ENCODE data around the gene NEK9.
"Not testable (repeated sequence)": the region's sequence is repeated elsewhere in the genome, so short reads cannot be mapped to it uniquely, and the experiment has no call there.

The NEK9 gene

DNA sequence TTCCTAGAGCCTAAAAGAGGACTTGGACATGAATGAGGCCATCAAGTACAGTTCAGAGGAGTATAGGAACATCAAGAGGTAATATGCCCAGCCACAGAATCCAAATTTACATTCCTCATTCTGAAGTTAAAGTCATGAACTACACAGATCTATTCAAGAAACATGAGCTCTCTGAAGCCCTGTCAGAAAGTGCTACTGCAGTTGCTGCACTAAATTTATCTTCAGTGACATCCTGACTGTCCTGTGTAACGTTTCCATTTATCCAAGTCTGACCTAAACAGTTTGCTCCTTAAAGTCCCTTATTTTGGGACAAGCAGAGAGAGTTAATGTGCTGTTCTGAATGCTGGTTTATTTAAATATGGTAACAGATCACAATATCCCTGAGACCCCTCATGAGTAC is 28.2 kb downstream of the NEK9 start:
- no peak for DNase-seq

DNA sequence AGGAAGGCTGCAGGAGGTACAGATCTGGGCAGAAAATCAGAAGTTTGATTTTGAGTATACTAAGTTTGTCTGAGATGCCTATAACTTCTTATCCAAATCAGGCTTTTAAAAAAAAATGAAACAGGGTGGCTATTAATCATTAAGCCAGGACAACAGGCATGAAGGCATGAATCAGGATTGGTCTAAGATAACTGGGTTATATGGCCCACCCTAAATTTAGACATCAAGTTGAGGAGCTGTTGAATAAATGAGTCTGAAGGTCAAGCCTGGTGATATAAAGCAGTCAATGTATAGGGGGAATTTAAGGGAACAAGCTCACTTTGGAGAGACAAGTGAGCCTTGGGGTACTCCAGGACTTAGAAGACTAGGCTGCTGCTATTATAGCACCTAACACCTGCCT is 28.6 kb downstream of the NEK9 start:
- no peak for DNase-seq

GRCh38 chr14:75096959-75097358 is 29.9 kb downstream of the NEK9 start:
- DNase-seq, result no peak

DNA sequence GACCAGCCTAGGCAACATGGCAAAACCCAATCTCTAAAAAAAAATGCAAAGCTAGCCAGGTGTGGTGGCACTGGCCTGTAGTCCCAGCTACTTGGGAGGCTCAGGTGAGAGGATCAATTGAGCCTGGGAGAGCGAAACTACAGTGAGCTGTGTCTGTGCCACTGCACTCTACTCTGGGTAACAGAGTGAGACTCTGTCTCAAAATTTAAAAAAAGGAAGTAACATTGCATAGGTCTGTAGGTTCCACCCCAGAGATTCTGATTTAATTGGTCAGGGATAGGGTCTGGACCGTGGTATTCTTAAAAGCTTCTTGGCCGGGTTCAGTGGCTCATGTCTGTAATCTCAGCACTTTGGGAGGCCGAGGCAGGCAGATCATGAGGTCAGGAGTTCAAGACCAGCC is 31.2 kb downstream of the NEK9 start:
- DNase-seq, result no peak

DNA sequence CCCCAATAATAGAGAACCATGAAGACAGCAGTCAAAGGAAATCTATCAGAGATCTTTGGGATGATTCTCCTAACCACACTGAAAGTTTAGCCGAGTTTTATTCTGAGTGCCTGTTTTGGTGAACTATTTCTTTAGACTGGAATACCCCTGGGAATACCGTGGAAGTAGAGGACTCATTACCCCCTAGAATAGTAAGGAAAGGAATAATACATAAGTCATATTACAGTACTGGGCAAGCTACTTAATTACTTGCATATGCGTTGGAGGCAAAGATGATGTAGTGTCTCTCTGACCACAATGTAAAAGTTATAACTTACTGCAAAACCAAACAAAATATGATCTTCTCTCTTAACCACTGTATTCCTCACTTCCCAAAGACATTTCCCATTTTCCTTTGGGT is 32.0 kb downstream of the NEK9 start:
- no peak for DNase-seq

DNA sequence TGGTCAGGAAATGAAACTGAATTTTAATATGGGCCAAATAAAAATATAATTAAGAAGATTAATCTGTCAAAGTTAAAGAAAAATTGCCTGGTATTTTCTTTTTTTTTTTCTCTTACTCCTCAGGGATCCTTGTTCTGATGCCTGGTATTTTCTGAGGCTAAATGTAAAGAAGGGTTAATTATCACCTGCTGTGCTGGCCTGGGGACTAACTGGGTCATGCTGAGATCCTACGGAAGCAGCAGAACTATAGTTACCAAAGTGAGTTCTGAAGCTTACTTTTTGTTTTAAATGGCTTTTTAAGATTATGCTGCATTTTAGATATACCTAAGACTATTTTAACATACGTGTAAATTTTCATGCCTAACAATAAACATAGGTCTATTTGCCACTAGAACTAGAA is 34.1 kb downstream of the NEK9 start:
- DNase-seq, result no peak

DNA sequence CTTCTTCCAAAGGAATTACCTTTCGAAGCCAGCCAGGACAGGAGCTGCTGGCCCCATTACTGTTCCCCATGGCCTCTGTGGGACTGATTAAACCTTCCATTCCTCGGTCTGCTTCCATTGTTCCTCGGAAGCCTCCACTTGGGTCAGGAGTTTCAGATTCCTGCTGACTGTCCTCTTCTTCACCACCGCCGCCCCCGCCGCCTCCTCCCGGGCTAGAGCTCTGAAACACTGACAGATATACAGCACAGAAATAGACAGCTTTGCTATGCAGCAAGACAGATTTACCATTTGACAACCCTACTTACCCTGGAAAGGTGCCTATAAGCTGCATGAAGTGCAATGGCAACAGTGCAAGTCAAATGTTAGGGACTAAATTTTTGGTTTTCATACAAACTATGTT is 35.6 kb downstream of the NEK9 start:
- no peak for DNase-seq

- DNase-seq, result no peak
Observed at GRCh38 chr14:75090353-75090752, 36.5 kb downstream of the NEK9 start.

- peak; percentile 28 for DNase-seq
Observed at GRCh38 chr14:75088566-75089373, 38.1 kb downstream of the NEK9 start.

GRCh38 chr14:75088153-75088552 is 38.7 kb downstream of the NEK9 start:
- no peak for DNase-seq

GRCh38 chr14:75084513-75084912 is 42.3 kb downstream of the NEK9 start:
- peak; percentile 15 for DNase-seq

- no peak for DNase-seq
Observed at GRCh38 chr14:75083271-75083670, 43.6 kb downstream of the NEK9 start.

DNA sequence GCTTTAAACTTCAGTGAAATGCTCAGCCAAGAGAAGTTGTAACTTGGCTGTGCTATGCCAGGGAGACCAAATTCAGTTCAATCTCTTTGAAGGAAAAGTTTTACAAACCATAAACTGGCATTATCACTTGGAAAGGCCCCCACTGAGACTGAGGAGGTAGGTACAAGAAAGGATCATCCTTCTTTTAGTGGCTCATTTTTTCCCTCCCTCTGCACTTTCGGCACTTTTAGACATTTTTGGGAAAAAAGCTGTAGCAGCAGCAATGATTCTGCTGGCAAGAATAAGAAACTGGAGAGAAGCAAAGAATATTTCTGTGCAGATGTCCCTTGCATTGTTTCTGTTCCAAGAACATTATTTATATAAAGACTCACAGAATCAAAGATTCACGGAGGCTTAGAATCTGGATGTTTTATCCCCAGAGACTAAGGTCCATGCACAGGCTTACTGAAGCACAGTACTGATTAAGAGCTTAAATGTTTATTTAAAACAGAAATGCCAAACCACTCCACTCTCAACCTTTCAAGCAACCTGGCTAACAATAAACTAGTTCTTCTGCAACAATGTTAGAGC is 45.1 kb downstream of the NEK9 start:
- DNase-seq, result no peak

DNA sequence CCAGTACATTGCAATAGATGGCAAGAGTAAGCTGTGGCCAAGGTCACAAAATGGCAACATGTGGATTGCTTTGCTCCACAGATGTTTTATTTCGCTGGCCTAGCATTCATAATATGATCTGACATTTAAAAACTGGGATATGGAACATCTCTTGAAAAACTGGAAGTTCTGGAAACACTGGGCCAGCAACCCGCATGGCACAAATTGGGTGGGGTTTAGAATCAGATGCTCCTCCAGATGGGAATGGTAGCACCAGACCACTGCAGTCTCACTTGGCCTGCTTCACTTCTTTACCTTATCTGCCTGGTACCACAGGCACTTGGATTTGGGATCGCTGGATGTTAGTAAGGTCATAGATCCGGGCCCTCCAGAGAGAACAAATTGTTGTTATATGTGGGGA is 47.3 kb downstream of the NEK9 start:
- no peak for DNase-seq

DNA sequence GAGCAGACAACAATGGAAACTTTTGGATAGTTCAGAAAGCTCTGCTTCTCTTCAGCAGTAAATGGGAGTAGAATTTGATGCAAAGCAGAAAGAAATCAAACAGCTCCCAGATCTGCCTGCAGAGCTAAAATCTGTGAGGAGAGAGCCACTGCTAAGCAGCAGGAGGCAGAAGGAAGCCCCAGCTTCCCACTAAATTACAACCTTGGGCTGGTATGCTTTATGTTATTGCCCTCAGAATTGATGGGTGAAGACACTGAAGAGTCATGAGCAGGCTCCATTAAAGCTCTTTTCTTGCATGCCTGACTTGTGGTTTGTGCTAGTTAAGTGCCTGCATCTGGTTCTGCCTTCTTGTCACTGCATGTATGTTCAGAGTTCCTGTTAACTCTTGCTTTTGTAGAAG is 49.1 kb downstream of the NEK9 start:
- DNase-seq, result no peak

GRCh38 chr14:75070383-75070782 is 56.5 kb downstream of the NEK9 start:
- no peak for DNase-seq

GRCh38 chr14:75069811-75070145 is 57.1 kb downstream of the NEK9 start:
- no peak for DNase-seq

GRCh38 chr14:75069121-75069810 is 57.6 kb downstream of the NEK9 start, which contains the start of gene ZC2HC1C:
Gene ZC2HC1C (plus strand): TSS chr14:75069641. CDS start chr14:75070574, 933 bp downstream.
- peak; percentile 88 for DNase-seq

DNA sequence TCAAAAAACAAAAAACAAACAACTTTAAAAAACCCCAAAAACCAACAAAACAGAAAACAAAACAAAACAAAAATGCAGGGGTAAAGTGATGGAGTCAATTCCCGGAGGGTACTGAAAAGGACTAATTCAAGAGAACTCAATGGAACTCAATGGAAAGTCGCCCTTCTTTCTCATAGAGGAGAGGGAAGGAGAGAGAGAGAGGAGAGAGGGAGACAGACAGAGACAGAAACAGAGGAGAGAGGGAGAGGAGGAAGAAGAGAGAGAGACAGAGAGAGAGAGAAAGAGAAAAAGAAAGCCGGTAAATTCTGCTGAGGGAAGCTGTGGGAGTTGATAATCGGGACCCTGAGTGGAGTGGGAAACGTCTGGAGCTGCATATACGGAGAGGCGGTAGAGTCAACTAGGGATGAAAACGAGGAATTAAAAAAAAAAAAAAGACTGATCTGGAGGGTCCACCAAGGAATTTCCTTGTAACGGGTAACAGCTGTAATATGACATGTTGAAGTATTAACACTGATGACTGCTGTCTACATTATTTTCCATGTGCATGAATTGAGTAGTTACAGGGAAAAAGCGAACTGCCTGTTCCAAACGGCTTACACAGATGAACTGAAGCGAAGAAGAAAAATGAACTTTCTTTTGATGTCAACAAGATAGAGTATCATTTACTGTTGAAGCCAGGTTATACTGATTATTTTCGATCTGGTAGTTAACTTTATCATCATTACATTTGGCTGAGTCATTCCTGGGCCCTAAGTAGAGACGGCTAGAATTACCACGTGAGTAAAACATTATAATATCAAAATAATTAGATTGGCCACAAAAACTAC is 58.3 kb downstream of the NEK9 start:
- no peak for DNase-seq

- DNase-seq, result not testable (repeated sequence)
Observed at GRCh38 chr14:75067765-75068164, 59.1 kb downstream of the NEK9 start.

DNA sequence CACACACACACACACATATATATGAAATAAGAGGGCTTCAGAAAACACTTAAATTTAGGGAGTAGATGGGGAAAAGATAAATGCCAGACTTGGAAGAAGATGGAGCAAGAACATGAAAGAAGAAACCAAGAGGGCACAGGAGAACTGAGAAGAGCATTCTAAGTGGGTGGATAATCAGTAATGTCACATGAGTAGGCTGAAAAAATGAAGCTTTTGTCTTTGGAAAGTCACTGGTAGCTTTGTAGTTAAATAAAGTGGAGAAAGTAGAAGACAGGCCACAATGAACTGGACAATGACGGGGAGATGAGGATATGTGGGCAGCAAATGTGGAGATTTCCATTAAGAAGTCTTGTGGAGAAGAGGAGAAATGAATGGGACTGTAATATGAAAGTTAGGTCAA is 59.6 kb downstream of the NEK9 start:
- DNase-seq, result no peak

DNA sequence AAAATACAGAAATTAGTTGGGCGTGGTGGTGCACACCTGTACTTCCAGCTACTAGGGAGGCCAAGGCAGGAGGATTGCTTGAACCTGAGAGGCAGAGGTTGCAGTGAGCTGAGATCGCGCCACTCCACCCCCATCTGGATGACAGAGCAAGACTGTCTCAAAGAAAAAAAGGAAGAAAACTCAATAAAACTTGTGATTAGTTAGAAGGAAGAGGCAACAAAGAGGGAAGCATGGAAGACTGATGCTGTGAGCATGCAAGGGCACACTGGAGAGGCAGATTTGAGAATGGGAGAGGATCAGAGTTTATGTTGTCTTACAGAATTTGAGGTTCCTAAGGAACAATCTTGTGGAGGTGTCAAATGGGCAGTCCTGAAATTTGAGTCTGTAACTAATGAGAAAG is 60.2 kb downstream of the NEK9 start:
- no peak for DNase-seq

DNA sequence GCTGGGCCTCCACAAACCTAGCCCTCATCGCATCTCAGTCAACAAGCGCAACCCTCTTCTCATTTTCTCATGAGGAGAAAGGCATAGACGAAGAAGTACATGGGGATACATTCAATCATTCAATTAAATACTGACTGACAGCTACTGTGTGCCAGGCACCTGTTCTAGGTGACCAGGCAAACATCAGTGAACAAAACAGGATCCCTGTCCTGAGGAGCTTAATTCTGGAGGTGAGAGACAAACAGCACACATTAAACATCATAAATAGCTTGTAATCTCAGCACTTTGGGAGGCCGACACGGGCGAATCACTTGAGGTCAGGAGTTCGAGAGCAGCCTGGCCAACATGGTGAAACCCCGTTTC is 62.7 kb downstream of the NEK9 start:
- no peak for DNase-seq
